Gastrocnemius medialis (tissue), 4 donors: Measurements from ENCODE around the gene DOC2B.

Experiments
- POLR2A ChIP-seq, 2 donors: fragments of 450-650 bp; IDR thresholded peaks; one replicate each; pipeline ENCODE4 v1.6.1; 2017; ENCODE audit warnings: antibody characterized with exemption in 2 of 2, mild to moderate bottlenecking in 2 of 2, moderate library complexity in 2 of 2
- TF ChIP-seq, protein P1 (sequence below), 5 experiments: fragments of 450-650 bp in 3 of 5; fragments of 200-600 bp in 2 of 5; sonication (generic) in 2 of 5; IDR thresholded peaks in 4 of 5; conservative IDR thresholded peaks in 1 of 5; 1 replicate in 4 of 5; 2 replicates in 1 of 5; pipeline ENCODE4 v1.5.1; 2016 to 2019; ENCODE audit warnings: antibody characterized with exemption in 5 of 5, mild to moderate bottlenecking in 3 of 5, moderate library complexity in 3 of 5

GRCh38 chr17:160336-160735 is 21.1 kb downstream of the DOC2B start:
- TF ChIP-seq, protein P1, sequence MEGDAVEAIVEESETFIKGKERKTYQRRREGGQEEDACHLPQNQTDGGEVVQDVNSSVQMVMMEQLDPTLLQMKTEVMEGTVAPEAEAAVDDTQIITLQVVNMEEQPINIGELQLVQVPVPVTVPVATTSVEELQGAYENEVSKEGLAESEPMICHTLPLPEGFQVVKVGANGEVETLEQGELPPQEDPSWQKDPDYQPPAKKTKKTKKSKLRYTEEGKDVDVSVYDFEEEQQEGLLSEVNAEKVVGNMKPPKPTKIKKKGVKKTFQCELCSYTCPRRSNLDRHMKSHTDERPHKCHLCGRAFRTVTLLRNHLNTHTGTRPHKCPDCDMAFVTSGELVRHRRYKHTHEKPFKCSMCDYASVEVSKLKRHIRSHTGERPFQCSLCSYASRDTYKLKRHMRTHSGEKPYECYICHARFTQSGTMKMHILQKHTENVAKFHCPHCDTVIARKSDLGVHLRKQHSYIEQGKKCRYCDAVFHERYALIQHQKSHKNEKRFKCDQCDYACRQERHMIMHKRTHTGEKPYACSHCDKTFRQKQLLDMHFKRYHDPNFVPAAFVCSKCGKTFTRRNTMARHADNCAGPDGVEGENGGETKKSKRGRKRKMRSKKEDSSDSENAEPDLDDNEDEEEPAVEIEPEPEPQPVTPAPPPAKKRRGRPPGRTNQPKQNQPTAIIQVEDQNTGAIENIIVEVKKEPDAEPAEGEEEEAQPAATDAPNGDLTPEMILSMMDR (IDR thresholded peaks at IDR 0.05 in 4 of 5, conservative IDR thresholded peaks at IDR 0.05 in 1 of 5), result no peak
- TF ChIP-seq POLR2A (IDR thresholded peaks at IDR 0.05), result no peak
